ENCODE results near the gene PLSCR4.

Gene PLSCR4

GRCh38 chr3:146164506-146164905 is 86.4 kb downstream of the PLSCR4 start:
- H3K4me3 ChIP-seq (ENCODE audit: low read depth, low read length), result no peak overlapping the region
- no peak for TF ChIP-seq MAX (IDR thresholded peaks at IDR 0.05; ENCODE audit: low read depth, low read length)
- no peak for TF ChIP-seq POLR2A (IDR thresholded peaks at IDR 0.05; ENCODE audit: extremely low read depth, insufficient read length)
- no peak for DNase-seq (ENCODE audit: low read depth)

- DNase-seq (ENCODE audit: low read depth), result no peak
- no peak overlapping the region for H3K4me3 ChIP-seq (ENCODE audit: low read depth, low read length)
- TF ChIP-seq POLR2A (IDR thresholded peaks at IDR 0.05; ENCODE audit: extremely low read depth, insufficient read length) (no peak), MYC (IDR thresholded peaks at IDR 0.05; ENCODE audit: low read depth, low read length) (no peak), CTCF (IDR thresholded peaks at IDR 0.05; ENCODE audit: low read depth, low read length) (no peak), MAX (IDR thresholded peaks at IDR 0.05; ENCODE audit: low read depth, low read length) (no peak)
These were observed 86.8 kb downstream of the PLSCR4 start for GRCh38 chr3:146164071-146164470.

GRCh38 chr3:146163584-146163983 is 87.3 kb downstream of the PLSCR4 start:
- TF ChIP-seq CTCF (IDR thresholded peaks at IDR 0.05; ENCODE audit: low read depth, low read length), result no peak
- TF ChIP-seq MYC (IDR thresholded peaks at IDR 0.05; ENCODE audit: low read depth, low read length), result no peak
- TF ChIP-seq POLR2A (IDR thresholded peaks at IDR 0.05; ENCODE audit: extremely low read depth, insufficient read length), result no peak
- TF ChIP-seq MAX (IDR thresholded peaks at IDR 0.05; ENCODE audit: low read depth, low read length), result no peak
- no peak overlapping the region for H3K4me3 ChIP-seq (ENCODE audit: low read depth, low read length)
- no peak for DNase-seq (ENCODE audit: low read depth)

- TF ChIP-seq POLR2A (IDR thresholded peaks at IDR 0.05; ENCODE audit: extremely low read depth, insufficient read length) (no peak), CTCF (IDR thresholded peaks at IDR 0.05; ENCODE audit: low read depth, low read length) (no peak), MYC (IDR thresholded peaks at IDR 0.05; ENCODE audit: low read depth, low read length) (no peak), MAX (IDR thresholded peaks at IDR 0.05; ENCODE audit: low read depth, low read length) (no peak)
- no peak overlapping the region for H3K4me3 ChIP-seq (ENCODE audit: low read depth, low read length)
- DNase-seq (ENCODE audit: low read depth), result no peak
These were observed 88.3 kb downstream of the PLSCR4 start for GRCh38 chr3:146162561-146162960.

- no peak overlapping the region for H3K4me3 ChIP-seq (ENCODE audit: low read depth, low read length)
- no peak for TF ChIP-seq MYC (IDR thresholded peaks at IDR 0.05; ENCODE audit: low read depth, low read length)
- TF ChIP-seq MAX (IDR thresholded peaks at IDR 0.05; ENCODE audit: low read depth, low read length), result no peak
- no peak for TF ChIP-seq POLR2A (IDR thresholded peaks at IDR 0.05; ENCODE audit: extremely low read depth, insufficient read length)
- TF ChIP-seq CTCF (IDR thresholded peaks at IDR 0.05; ENCODE audit: low read depth, low read length), result no peak
- DNase-seq (ENCODE audit: low read depth), result no peak
These were observed 89.3 kb downstream of the PLSCR4 start for GRCh38 chr3:146161663-146162002.

GRCh38 chr3:146160964-146161662 is 89.8 kb downstream of the PLSCR4 start, which contains the start of gene PLOD2:
Gene PLOD2 (minus strand): TSS chr3:146161184. CDS start chr3:146160989, 195 bp downstream.
- TF ChIP-seq MYC (IDR thresholded peaks at IDR 0.05; ENCODE audit: low read depth, low read length) (no peak), POLR2A (IDR thresholded peaks at IDR 0.05; ENCODE audit: extremely low read depth, insufficient read length) (no peak)
- no peak within 1 kb of the TSS for H3K4me3 ChIP-seq (ENCODE audit: low read depth, low read length)
- DNase-seq (ENCODE audit: low read depth), result no peak

All from NB4 (cell line).